GM19043 (cell line): Measurements from ENCODE around the gene CBL.
"Not testable (repeated sequence)": the region's sequence is repeated elsewhere in the genome, so short reads cannot be mapped to it uniquely, and the experiment has no call there.

Experiments used
- ATAC-seq: cut with Tn5 transposase; IDR thresholded peaks from one replicate; pipeline ENCODE4 v1.9.1; 2021; ENCODE audit warnings: low read depth; ENCODE audit not compliant: unreplicated experiment

Gene CBL

GRCh38 chr11:119181677-119182412 lies 24.3 kb upstream of the CBL start:
- ATAC-seq, result no peak

- ATAC-seq, result not testable (repeated sequence)
These were observed 21.7 kb upstream of the CBL start for GRCh38 chr11:119184399-119184798.

- no peak for ATAC-seq
These were observed 20.0 kb upstream of the CBL start for GRCh38 chr11:119185981-119186634.

GRCh38 chr11:119187123-119187892 lies 18.8 kb upstream of the CBL start:
- no peak for ATAC-seq

- no peak for ATAC-seq
These were observed 18.1 kb upstream of the CBL start for GRCh38 chr11:119188067-119188466.

- ATAC-seq, result no peak
These were observed 17.3 kb upstream of the CBL start for GRCh38 chr11:119188887-119189286.

- ATAC-seq, result no peak
These were observed 16.7 kb upstream of the CBL start for GRCh38 chr11:119189393-119189792.

- ATAC-seq, result no peak
These were observed 15.6 kb upstream of the CBL start for GRCh38 chr11:119190531-119190930.

GRCh38 chr11:119191265-119191664 lies 14.9 kb upstream of the CBL start:
- not testable (repeated sequence) for ATAC-seq

GRCh38 chr11:119192111-119192510 lies 14.0 kb upstream of the CBL start:
- ATAC-seq, result no peak

- no peak for ATAC-seq
These were observed 13.1 kb upstream of the CBL start for GRCh38 chr11:119193001-119193400.

- no peak for ATAC-seq
These were observed 12.5 kb upstream of the CBL start for GRCh38 chr11:119193626-119194025.

GRCh38 chr11:119194811-119195440 lies 11.2 kb upstream of the CBL start:
- ATAC-seq, result no peak

GRCh38 chr11:119195680-119196079 lies 10.5 kb upstream of the CBL start:
- no peak for ATAC-seq

- peak; percentile 61 for ATAC-seq
These were observed 9.2 kb upstream of the CBL start for GRCh38 chr11:119196833-119197483.

- ATAC-seq, result no peak
These were observed 7.2 kb upstream of the CBL start for GRCh38 chr11:119198925-119199324.

- not testable (repeated sequence) for ATAC-seq
These were observed 4.9 kb upstream of the CBL start for GRCh38 chr11:119201236-119201635.

GRCh38 chr11:119202554-119202953 lies 3.6 kb upstream of the CBL start:
- ATAC-seq, result no peak

- ATAC-seq, result no peak
These were observed 2.1 kb upstream of the CBL start for GRCh38 chr11:119204066-119204465.

- no peak for ATAC-seq
These were observed 1.1 kb upstream of the CBL start for GRCh38 chr11:119205080-119205479.
